AG09309 (cell line): ENCODE data around the gene ITIH3.

Source experiments
- DNase-seq: peaks from one replicate; pipeline ENCODE4 v3.0.0-alpha.2; 2010; ENCODE audit warnings: low read depth
- H3K4me3 ChIP-seq: 2 replicates; pipeline ENCODE4 v1.5.1; 2011; ENCODE audit warnings: mild to moderate bottlenecking, low read depth, low read length, moderate library complexity; ENCODE audit not compliant: control insufficient read depth
- CTCF ChIP-seq: IDR thresholded peaks from 2 replicates; pipeline ENCODE4 v1.5.1; 2011; ENCODE audit warnings: mild to moderate bottlenecking, low read depth, low read length, inconsistent platforms; ENCODE audit not compliant: insufficient read depth, control insufficient read depth; ENCODE audit errors: missing control alignments

The ITIH3 gene

GRCh38 chr3:52795298-52795900 lies 803 bp downstream of the ITIH3 start:
- DNase-seq: no peak
- no peak overlapping the region for H3K4me3 ChIP-seq
- TF ChIP-seq CTCF: no peak

- H3K4me3 ChIP-seq: no peak overlapping the region
- no peak for TF ChIP-seq CTCF
- no peak for DNase-seq
Measured at GRCh38 chr3:52796411-52796810, 1.8 kb downstream of the ITIH3 start.

- H3K4me3 ChIP-seq: no peak overlapping the region
- no peak for TF ChIP-seq CTCF
Measured at GRCh38 chr3:52798376-52798977, 3.9 kb downstream of the ITIH3 start.

GRCh38 chr3:52798978-52799476 lies 4.4 kb downstream of the ITIH3 start:
- TF ChIP-seq CTCF: peak; percentile 42
- no peak overlapping the region for H3K4me3 ChIP-seq
- DNase-seq: no peak

More at GRCh38 chr3:52798376-52798977, 3.9 kb downstream of the ITIH3 start:
- DNase-seq: no peak

- DNase-seq: no peak
- no peak overlapping the region for H3K4me3 ChIP-seq
- no peak for TF ChIP-seq CTCF
Measured at GRCh38 chr3:52800079-52800478, 5.5 kb downstream of the ITIH3 start.

- no peak for TF ChIP-seq CTCF
Measured at GRCh38 chr3:52801839-52802238, 7.2 kb downstream of the ITIH3 start.

More at GRCh38 chr3:52801839-52802238, 7.2 kb downstream of the ITIH3 start:
- no peak for DNase-seq
- H3K4me3 ChIP-seq: no peak overlapping the region
